ENCODE results near the gene NTSR1. TPM values are rescaled to one million over a fixed set of nuclear protein-coding genes. Genes with fewer than 3 reads are reported as not detected.

The NTSR1 gene
- total RNA-seq, result not detected in 2 replicates

DNA sequence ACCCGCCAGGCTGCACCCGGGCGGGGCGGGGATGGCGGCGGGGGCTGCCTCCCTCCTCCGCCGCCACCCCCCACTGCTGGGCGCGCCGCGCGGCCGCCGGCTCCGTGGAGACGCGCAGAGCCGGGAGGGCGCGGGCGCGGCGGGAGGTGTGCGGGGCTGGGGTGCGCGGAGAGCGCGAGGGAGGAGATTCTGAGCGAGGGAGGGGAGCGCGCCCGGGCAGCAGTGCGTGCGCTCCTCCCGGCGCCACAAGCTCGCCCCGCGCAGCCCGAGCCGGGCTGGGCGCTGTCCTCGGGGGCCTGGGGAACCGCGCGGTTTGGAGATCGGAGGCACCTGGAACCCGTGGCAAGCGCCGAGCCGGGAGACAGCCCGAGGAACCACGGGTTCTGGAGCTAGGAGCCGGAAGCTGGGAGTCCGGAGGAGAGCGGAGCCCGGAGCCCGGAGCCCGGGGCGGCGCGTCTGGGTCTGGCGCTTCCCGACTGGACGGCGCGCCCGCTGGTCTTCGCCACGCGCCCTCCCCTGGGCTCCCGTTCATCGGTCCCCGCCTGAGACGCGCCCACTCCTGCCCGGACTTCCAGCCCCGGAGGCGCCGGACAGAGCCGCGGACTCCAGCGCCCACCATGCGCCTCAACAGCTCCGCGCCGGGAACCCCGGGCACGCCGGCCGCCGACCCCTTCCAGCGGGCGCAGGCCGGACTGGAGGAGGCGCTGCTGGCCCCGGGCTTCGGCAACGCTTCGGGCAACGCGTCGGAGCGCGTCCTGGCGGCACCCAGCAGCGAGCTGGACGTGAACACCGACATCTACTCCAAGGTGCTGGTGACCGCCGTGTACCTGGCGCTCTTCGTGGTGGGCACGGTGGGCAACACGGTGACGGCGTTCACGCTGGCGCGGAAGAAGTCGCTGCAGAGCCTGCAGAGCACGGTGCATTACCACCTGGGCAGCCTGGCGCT lies at the start of gene NTSR1:
Gene NTSR1 (plus strand): TSS at position 246 of the 946 bp plus-strand sequence. CDS start 372 bp downstream, at position 618.

DNA sequence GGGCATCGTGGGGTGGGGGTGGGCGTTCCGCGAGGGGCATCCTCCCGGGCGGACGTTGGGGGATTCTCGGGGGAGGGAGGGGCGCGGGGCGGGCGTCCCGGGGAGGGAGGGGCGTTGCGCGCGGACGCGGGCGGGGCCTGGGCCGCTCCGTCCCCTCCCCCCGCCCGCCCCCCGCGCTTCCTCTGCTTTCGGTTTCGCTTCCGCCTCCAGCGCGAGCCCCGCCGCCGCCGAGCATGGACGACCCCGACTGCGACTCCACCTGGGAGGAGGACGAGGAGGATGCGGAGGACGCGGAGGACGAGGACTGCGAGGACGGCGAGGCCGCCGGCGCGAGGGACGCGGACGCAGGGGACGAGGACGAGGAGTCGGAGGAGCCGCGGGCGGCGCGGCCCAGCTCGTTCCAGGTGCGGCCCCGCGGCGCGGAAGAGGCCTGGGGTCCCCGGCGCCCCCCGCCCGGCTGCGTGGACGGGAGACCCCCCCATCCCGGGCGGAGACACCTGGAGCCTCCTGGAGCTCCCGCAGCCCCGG lies 96.1 kb downstream of the NTSR1 start, which contains the start of gene OGFR:
Gene OGFR (plus strand): TSS at position 209 of the 528 bp plus-strand sequence. CDS start 25 bp downstream, at position 234.

Other genes starting within 250 kb of the NTSR1 start
- gene GATA5, start 232.8 kb upstream of the NTSR1 start, total RNA-seq, result not detected in 2 replicates
- gene SLCO4A1, start 66.3 kb upstream of the NTSR1 start, total RNA-seq, result 0.06 and 0.24 TPM in 2 replicates
- 11.1 and 11.5 TPM in 2 replicates for gene MRGBP, start 87.6 kb downstream of the NTSR1 start, total RNA-seq
- gene OGFR, start 96.0 kb downstream of the NTSR1 start, total RNA-seq, result 51.2 and 58.9 TPM in 2 replicates
- gene COL9A3, start 108.2 kb downstream of the NTSR1 start, total RNA-seq, result 46.0 and 51.4 TPM in 2 replicates
- 8.6 and 9.3 TPM in 2 replicates for gene TCFL5, start 153.0 kb downstream of the NTSR1 start, total RNA-seq
- 26.5 and 27.3 TPM in 2 replicates for gene DIDO1, start 217.7 kb downstream of the NTSR1 start, total RNA-seq
- 26.5 and 29.3 TPM in 2 replicates for gene GID8, start 229.3 kb downstream of the NTSR1 start, total RNA-seq
- 0.64 and 0.81 TPM in 2 replicates for gene SLC17A9, start 243.9 kb downstream of the NTSR1 start, total RNA-seq

Measured in cardiac ventricle fibroblast (primary cell).